Upper lobe of left lung (tissue), 4 donors: ENCODE data around the gene MTO1.

ENCODE experiments used
- EP300 ChIP-seq, 4 donors: sonication (generic); formaldehyde crosslinking; IDR thresholded peaks; one replicate each; pipeline ENCODE4 v1.5.1; 2017; ENCODE audit warnings: antibody characterized with exemption in 4 of 4, control low read depth in 2 of 4
- POLR2AphosphoS5 ChIP-seq, 2 donors: sonication (generic); formaldehyde crosslinking; IDR thresholded peaks; one replicate each; pipeline ENCODE4 v1.5.1; 2017; ENCODE audit warnings: antibody characterized with exemption in 2 of 2
- TF ChIP-seq, protein P1 (sequence below), 6 experiments: fragments of 450-650 bp in 4 of 6; fragments of 200-600 bp in 2 of 6; sonication (generic) in 2 of 6; IDR thresholded peaks; one replicate each; pipeline ENCODE4 v1.5.1; 2016 to 2019; ENCODE audit warnings: antibody characterized with exemption in 6 of 6

DNA sequence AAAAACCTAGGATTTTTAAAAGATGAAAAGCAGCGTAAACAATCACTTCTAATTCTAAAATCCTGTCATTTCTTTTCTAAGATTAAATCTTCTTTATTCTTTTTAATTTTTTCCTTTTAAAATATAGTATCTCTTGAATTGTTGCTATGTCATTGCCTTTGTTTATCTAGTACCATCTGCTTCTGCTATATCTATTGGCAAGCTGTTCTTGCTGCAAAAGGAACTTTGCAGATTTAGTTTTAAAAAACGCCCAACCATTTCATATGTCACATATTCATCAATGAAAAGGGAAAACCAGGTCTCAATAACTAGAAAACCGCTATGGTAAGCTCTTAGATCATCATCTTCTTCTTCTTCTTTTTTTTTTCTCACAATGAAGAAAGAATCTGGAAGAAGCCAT, 70.8 kb downstream of the MTO1 start:
- TF ChIP-seq, protein P1, sequence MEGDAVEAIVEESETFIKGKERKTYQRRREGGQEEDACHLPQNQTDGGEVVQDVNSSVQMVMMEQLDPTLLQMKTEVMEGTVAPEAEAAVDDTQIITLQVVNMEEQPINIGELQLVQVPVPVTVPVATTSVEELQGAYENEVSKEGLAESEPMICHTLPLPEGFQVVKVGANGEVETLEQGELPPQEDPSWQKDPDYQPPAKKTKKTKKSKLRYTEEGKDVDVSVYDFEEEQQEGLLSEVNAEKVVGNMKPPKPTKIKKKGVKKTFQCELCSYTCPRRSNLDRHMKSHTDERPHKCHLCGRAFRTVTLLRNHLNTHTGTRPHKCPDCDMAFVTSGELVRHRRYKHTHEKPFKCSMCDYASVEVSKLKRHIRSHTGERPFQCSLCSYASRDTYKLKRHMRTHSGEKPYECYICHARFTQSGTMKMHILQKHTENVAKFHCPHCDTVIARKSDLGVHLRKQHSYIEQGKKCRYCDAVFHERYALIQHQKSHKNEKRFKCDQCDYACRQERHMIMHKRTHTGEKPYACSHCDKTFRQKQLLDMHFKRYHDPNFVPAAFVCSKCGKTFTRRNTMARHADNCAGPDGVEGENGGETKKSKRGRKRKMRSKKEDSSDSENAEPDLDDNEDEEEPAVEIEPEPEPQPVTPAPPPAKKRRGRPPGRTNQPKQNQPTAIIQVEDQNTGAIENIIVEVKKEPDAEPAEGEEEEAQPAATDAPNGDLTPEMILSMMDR (IDR thresholded peaks at IDR 0.05) = no peak
- no peak for TF ChIP-seq POLR2AphosphoS5 (IDR thresholded peaks at IDR 0.05)
- TF ChIP-seq EP300 (IDR thresholded peaks at IDR 0.05) = no peak
